GM12801 (cell line): ENCODE measurements around the gene PTPN18.

Source experiments
- CTCF ChIP-seq: IDR thresholded peaks from one replicate; pipeline ENCODE4 v1.5.1; 2011; ENCODE audit warnings: control low read depth; ENCODE audit not compliant: insufficient read length; ENCODE audit errors: extremely low read depth

The PTPN18 gene

GRCh38 chr2:130369311-130369964 lies 13.6 kb downstream of the PTPN18 start:
- TF ChIP-seq CTCF = no peak

GRCh38 chr2:130369965-130370341 lies 14.1 kb downstream of the PTPN18 start:
- TF ChIP-seq CTCF = no peak

GRCh38 chr2:130370490-130370889 lies 14.6 kb downstream of the PTPN18 start:
- no peak for TF ChIP-seq CTCF

GRCh38 chr2:130371723-130372054 lies 15.8 kb downstream of the PTPN18 start:
- no peak for TF ChIP-seq CTCF

GRCh38 chr2:130372055-130372832 lies 16.4 kb downstream of the PTPN18 start:
- TF ChIP-seq CTCF = no peak

- no peak for TF ChIP-seq CTCF
Observed at GRCh38 chr2:130372833-130373807, 17.3 kb downstream of the PTPN18 start.

GRCh38 chr2:130373808-130374365 lies 18.0 kb downstream of the PTPN18 start:
- TF ChIP-seq CTCF = no peak
